CD4-positive, alpha-beta T cell treated with Interleukin-4 for 4 hours (primary cell): Measurements from ENCODE around the gene TTLL11.

Source experiments
- DNase-seq: peaks from one replicate; pipeline ENCODE4 v3.0.0-alpha.2; 2020

Gene TTLL11

GRCh38 chr9:121865884-121866283, 227.2 kb downstream of the TTLL11 start:
- DNase-seq: no peak

GRCh38 chr9:121865060-121865459, 228.0 kb downstream of the TTLL11 start:
- no peak for DNase-seq

- DNase-seq: no peak
Observed at GRCh38 chr9:121863955-121864354, 229.2 kb downstream of the TTLL11 start.

GRCh38 chr9:121862371-121863332, 230.5 kb downstream of the TTLL11 start:
- DNase-seq: no peak

- DNase-seq: no peak
Observed at GRCh38 chr9:121861501-121862180, 231.5 kb downstream of the TTLL11 start.

- DNase-seq: no peak
Observed at GRCh38 chr9:121860744-121861143, 232.4 kb downstream of the TTLL11 start.

- no peak for DNase-seq
Observed at GRCh38 chr9:121860213-121860612, 232.9 kb downstream of the TTLL11 start.

- no peak for DNase-seq
Observed at GRCh38 chr9:121859646-121860045, 233.5 kb downstream of the TTLL11 start.

GRCh38 chr9:121858788-121859187, 234.3 kb downstream of the TTLL11 start:
- no peak for DNase-seq

- DNase-seq: no peak
Observed at GRCh38 chr9:121857928-121858327, 235.2 kb downstream of the TTLL11 start.

- DNase-seq: no peak
Observed at GRCh38 chr9:121855476-121855875, 237.6 kb downstream of the TTLL11 start.

GRCh38 chr9:121853617-121854395, 239.3 kb downstream of the TTLL11 start:
- no peak for DNase-seq

- DNase-seq: no peak
Observed at GRCh38 chr9:121852651-121853616, 240.2 kb downstream of the TTLL11 start.

GRCh38 chr9:121852241-121852640, 240.9 kb downstream of the TTLL11 start:
- DNase-seq: no peak

GRCh38 chr9:121851641-121852091, 241.4 kb downstream of the TTLL11 start:
- no peak for DNase-seq

- DNase-seq: no peak
Observed at GRCh38 chr9:121850366-121850765, 242.7 kb downstream of the TTLL11 start.

GRCh38 chr9:121849554-121849953, 243.6 kb downstream of the TTLL11 start:
- no peak for DNase-seq

- no peak for DNase-seq
Observed at GRCh38 chr9:121844562-121844961, 248.5 kb downstream of the TTLL11 start.

GRCh38 chr9:121844098-121844497, 249.0 kb downstream of the TTLL11 start:
- no peak for DNase-seq

- no peak for DNase-seq
Observed at GRCh38 chr9:121842612-121842978, 250.5 kb downstream of the TTLL11 start.

- no peak for DNase-seq
Observed at GRCh38 chr9:121841771-121842611, 251.1 kb downstream of the TTLL11 start.
